ENCODE measurements around the gene TCF4. TPM values are rescaled to one million over a fixed set of nuclear protein-coding genes. Genes with fewer than 3 reads are reported as not detected.

Gene TCF4
- total and polyA plus RNA-seq, 4 donors = 4.3 to 15.3 (median 11.5) TPM

- Histone ChIP-seq H3K27me3 (ENCODE audit: control insufficient read depth in 4 of 4, insufficient read depth in 4 of 4, low read length in 3 of 4) (no peaks in the 10 kb centered on the region), H3K4me3 (ENCODE audit: low read depth in 1 of 3, low read length in 3 of 3) (peak overlapping the region in 1 of 3 donors; percentile 22), H3K4me1 (ENCODE audit: control insufficient read depth in 4 of 4, insufficient read depth in 4 of 4, low read length in 3 of 4) (no peaks in the 10 kb centered on the region), H3K9me3 (ENCODE audit: control insufficient read depth in 4 of 4, low read length in 3 of 4) (no peaks in the 10 kb centered on the region), H3K36me3 (ENCODE audit: control insufficient read depth in 4 of 4, insufficient read depth in 3 of 4, low read depth in 1 of 4, low read length in 3 of 4) (no peaks in the 10 kb centered on the region), H3K27ac (ENCODE audit: low read depth in 1 of 2, low read length in 2 of 2) (peak overlapping the region; percentile 14 to 66), H3K9ac (ENCODE audit: low read depth in 1 of 2, low read length in 2 of 2) (no peak overlapping the region)
- TF ChIP-seq NR2F2 (IDR thresholded peaks at IDR 0.05) (peak; percentile 90), RXRA (IDR thresholded peaks at IDR 0.05) (peak; percentile 16 to 22), YY1 (IDR thresholded peaks at IDR 0.05) (peak; percentile 26), EGR1 (IDR thresholded peaks at IDR 0.05; ENCODE audit: low read depth in 2 of 2) (no peak), JUND (IDR thresholded peaks at IDR 0.05) (no peak), FOXA1 (IDR thresholded peaks at IDR 0.05) (no peak), RAD21 (IDR thresholded peaks at IDR 0.05) (peak in 1 of 2 donors; percentile 10), GABPA (IDR thresholded peaks at IDR 0.05 in 1 of 2, conservative IDR thresholded peaks at IDR 0.05 in 1 of 2) (no peak), SP1 (IDR thresholded peaks at IDR 0.05) (peak; percentile 19)
- 56% methylated on average over 12 of the region's 12 CpGs for whole genome bisulfite sequencing
- no peak for DNase-seq (ENCODE audit: low spot score)
Observed at GRCh38 chr18:55401638-55402191, 186.3 kb downstream of the TCF4 start.

GRCh38 chr18:55400590-55401541 lies 187.1 kb downstream of the TCF4 start:
- WGBS = 77% methylated on average over 12 of the region's 12 CpGs
- peak overlapping the region; percentile 5 to 56 for H3K27ac ChIP-seq (ENCODE audit: low read depth in 1 of 2, low read length in 2 of 2)
- no peak for TF ChIP-seq ATF3 (IDR thresholded peaks at IDR 0.05)
- TF ChIP-seq CTCF (IDR thresholded peaks at IDR 0.05; ENCODE audit: low read depth, low read length, missing input control) = no peak
- TF ChIP-seq SP1 (IDR thresholded peaks at IDR 0.05) = no peak
- no peak for TF ChIP-seq GABPA (IDR thresholded peaks at IDR 0.05 in 1 of 2, conservative IDR thresholded peaks at IDR 0.05 in 1 of 2)
- DNase-seq (ENCODE audit: low spot score) = no peak
- no peaks in the 10 kb centered on the region for H3K9me3 ChIP-seq (ENCODE audit: control insufficient read depth in 4 of 4, low read length in 3 of 4)
- no peaks in the 10 kb centered on the region for H3K36me3 ChIP-seq (ENCODE audit: control insufficient read depth in 4 of 4, insufficient read depth in 3 of 4, low read depth in 1 of 4, low read length in 3 of 4)
- no peaks in the 10 kb centered on the region for H3K27me3 ChIP-seq (ENCODE audit: control insufficient read depth in 4 of 4, insufficient read depth in 4 of 4, low read length in 3 of 4)
- H3K4me1 ChIP-seq (ENCODE audit: control insufficient read depth in 4 of 4, insufficient read depth in 4 of 4, low read length in 3 of 4) = no peaks in the 10 kb centered on the region
- H3K9ac ChIP-seq (ENCODE audit: low read depth in 1 of 2, low read length in 2 of 2) = peak overlapping the region in 1 of 2 donors; percentile 59
- peak overlapping the region in 1 of 3 donors; percentile 22 for H3K4me3 ChIP-seq (ENCODE audit: low read depth in 1 of 3, low read length in 3 of 3)

GRCh38 chr18:55400081-55400480 lies 187.9 kb downstream of the TCF4 start:
- no peaks in the 10 kb centered on the region for H3K36me3 ChIP-seq (ENCODE audit: control insufficient read depth in 4 of 4, insufficient read depth in 3 of 4, low read depth in 1 of 4, low read length in 3 of 4)
- H3K9ac ChIP-seq (ENCODE audit: low read depth in 1 of 2, low read length in 2 of 2) = peak overlapping the region in 1 of 2 donors; percentile 47
- no peaks in the 10 kb centered on the region for H3K4me1 ChIP-seq (ENCODE audit: control insufficient read depth in 4 of 4, insufficient read depth in 4 of 4, low read length in 3 of 4)
- TF ChIP-seq CTCF (IDR thresholded peaks at IDR 0.05; ENCODE audit: low read depth, low read length, missing input control) = no peak
- no peak for TF ChIP-seq FOXA2 (IDR thresholded peaks at IDR 0.05)
- TF ChIP-seq HNF4A (conservative IDR thresholded peaks at IDR 0.05) = no peak
- TF ChIP-seq GABPA (IDR thresholded peaks at IDR 0.05 in 1 of 2, conservative IDR thresholded peaks at IDR 0.05 in 1 of 2) = no peak
- TF ChIP-seq YY1 (IDR thresholded peaks at IDR 0.05) = no peak
- TF ChIP-seq RXRA (IDR thresholded peaks at IDR 0.05) = no peak
- no peak for TF ChIP-seq MAX (IDR thresholded peaks at IDR 0.05)
- TF ChIP-seq ATF3 (IDR thresholded peaks at IDR 0.05) = no peak
- TF ChIP-seq ZBTB33 (IDR thresholded peaks at IDR 0.05) = no peak
- no peak for TF ChIP-seq HNF4G (IDR thresholded peaks at IDR 0.05)
- TF ChIP-seq NR2F2 (IDR thresholded peaks at IDR 0.05) = no peak
- no peak for TF ChIP-seq SP1 (IDR thresholded peaks at IDR 0.05)
- no peak for TF ChIP-seq EGR1 (IDR thresholded peaks at IDR 0.05; ENCODE audit: low read depth in 2 of 2)
- TF ChIP-seq TAF1 (conservative IDR thresholded peaks at IDR 0.05) = no peak
- no peak for TF ChIP-seq JUND (IDR thresholded peaks at IDR 0.05)
- no peak for TF ChIP-seq FOXA1 (IDR thresholded peaks at IDR 0.05)

More at GRCh38 chr18:55400081-55400480, 187.9 kb downstream of the TCF4 start:
- Histone ChIP-seq H3K4me3 (ENCODE audit: low read depth in 1 of 3, low read length in 3 of 3) (no peak overlapping the region), H3K27me3 (ENCODE audit: control insufficient read depth in 4 of 4, insufficient read depth in 4 of 4, low read length in 3 of 4) (no peaks in the 10 kb centered on the region), H3K9me3 (ENCODE audit: control insufficient read depth in 4 of 4, low read length in 3 of 4) (no peaks in the 10 kb centered on the region), H3K27ac (ENCODE audit: low read depth in 1 of 2, low read length in 2 of 2) (peak overlapping the region in 1 of 2 donors; percentile 11)
- 69% methylated on average over 2 of the region's 2 CpGs for WGBS
- DNase-seq (ENCODE audit: low spot score) = no peak
